DND-41 (cell line): Measurements from ENCODE around the gene KPNA3.

ENCODE experiments used
- EZH2 ChIP-seq: IDR thresholded peaks from 3 replicates; pipeline ENCODE4 v1.6.1; 2012; ENCODE audit warnings: borderline replicate concordance, low read depth, mild to moderate bottlenecking, moderate library complexity, low read length, inconsistent platforms; ENCODE audit not compliant: severe bottlenecking
- TF ChIP-seq, protein P1 (sequence below): IDR thresholded peaks from 2 replicates; pipeline ENCODE4 v1.5.1; 2012; ENCODE audit warnings: borderline replicate concordance, low read length, moderate library complexity, mild to moderate bottlenecking; ENCODE audit not compliant: poor library complexity, severe bottlenecking; ENCODE audit errors: extremely low read depth

- TF ChIP-seq, protein P1, sequence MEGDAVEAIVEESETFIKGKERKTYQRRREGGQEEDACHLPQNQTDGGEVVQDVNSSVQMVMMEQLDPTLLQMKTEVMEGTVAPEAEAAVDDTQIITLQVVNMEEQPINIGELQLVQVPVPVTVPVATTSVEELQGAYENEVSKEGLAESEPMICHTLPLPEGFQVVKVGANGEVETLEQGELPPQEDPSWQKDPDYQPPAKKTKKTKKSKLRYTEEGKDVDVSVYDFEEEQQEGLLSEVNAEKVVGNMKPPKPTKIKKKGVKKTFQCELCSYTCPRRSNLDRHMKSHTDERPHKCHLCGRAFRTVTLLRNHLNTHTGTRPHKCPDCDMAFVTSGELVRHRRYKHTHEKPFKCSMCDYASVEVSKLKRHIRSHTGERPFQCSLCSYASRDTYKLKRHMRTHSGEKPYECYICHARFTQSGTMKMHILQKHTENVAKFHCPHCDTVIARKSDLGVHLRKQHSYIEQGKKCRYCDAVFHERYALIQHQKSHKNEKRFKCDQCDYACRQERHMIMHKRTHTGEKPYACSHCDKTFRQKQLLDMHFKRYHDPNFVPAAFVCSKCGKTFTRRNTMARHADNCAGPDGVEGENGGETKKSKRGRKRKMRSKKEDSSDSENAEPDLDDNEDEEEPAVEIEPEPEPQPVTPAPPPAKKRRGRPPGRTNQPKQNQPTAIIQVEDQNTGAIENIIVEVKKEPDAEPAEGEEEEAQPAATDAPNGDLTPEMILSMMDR: no peak
- no peak for TF ChIP-seq EZH2
Measured at GRCh38 chr13:49791711-49792549, 552 bp downstream of the KPNA3 start.
